RWPE1 (cell line): Measurements from ENCODE around the gene HMOX2.

ENCODE experiments used
- CTCF ChIA-PET: fragments of 350-600 bp; sonication (Branson Sonifier 250); formaldehyde crosslinking; extraction: SDS; loops from one replicate; lab custom pipeline; 2021; lab: Yijun Ruan, JAX
- POLR2A ChIA-PET: fragments of 400-600 bp; formaldehyde crosslinking; extraction: SDS; loops from one replicate; lab custom pipeline; 2020; ENCODE audit warnings: antibody characterized with exemption; ENCODE audit not compliant: low non-redundant PET; lab: Yijun Ruan, JAX
- DNase-seq: peaks from one replicate; pipeline ENCODE4 v3.0.0; 2012; ENCODE audit warnings: low spot score
- H3K27ac ChIP-seq: fragments of 450-650 bp; 2 replicates; pipeline ENCODE4 v1.5.1; 2017
- TF ChIP-seq, protein P1 (sequence below): fragments of 450-650 bp; conservative IDR thresholded peaks from 2 replicates; pipeline ENCODE4 v1.5.1; 2017; ENCODE audit warnings: low read depth, mild to moderate bottlenecking

The HMOX2 gene

GRCh38 chr16:4443986-4444385 lies 32.2 kb upstream of the HMOX2 start:
- H3K27ac ChIP-seq, result no peak overlapping the region
- CTCF ChIA-PET, result no interaction called here
- no peak for DNase-seq
- TF ChIP-seq, protein P1, sequence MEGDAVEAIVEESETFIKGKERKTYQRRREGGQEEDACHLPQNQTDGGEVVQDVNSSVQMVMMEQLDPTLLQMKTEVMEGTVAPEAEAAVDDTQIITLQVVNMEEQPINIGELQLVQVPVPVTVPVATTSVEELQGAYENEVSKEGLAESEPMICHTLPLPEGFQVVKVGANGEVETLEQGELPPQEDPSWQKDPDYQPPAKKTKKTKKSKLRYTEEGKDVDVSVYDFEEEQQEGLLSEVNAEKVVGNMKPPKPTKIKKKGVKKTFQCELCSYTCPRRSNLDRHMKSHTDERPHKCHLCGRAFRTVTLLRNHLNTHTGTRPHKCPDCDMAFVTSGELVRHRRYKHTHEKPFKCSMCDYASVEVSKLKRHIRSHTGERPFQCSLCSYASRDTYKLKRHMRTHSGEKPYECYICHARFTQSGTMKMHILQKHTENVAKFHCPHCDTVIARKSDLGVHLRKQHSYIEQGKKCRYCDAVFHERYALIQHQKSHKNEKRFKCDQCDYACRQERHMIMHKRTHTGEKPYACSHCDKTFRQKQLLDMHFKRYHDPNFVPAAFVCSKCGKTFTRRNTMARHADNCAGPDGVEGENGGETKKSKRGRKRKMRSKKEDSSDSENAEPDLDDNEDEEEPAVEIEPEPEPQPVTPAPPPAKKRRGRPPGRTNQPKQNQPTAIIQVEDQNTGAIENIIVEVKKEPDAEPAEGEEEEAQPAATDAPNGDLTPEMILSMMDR, result no peak
- POLR2A ChIA-PET, result no interaction called here

DNA sequence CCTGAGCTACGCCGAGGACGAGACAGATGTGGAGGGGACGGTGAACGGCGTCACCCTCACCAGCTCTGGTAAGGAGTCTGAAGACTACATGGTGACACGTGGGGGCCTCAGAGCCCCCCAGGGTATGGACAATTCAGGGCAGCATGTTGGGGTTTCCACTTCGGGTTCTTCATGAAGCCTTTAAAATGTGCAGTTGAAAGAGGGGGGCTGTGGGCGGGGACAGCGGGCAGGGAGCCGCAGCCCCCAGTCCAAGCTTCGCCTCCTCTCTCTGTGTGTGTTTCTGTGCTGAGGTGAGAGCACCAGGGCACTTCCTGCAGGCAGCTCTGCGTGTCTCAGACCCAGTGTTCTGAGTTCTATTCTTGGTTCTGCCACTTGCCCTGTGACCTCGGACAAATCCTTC lies 25.8 kb upstream of the HMOX2 start:
- TF ChIP-seq, protein P1, result no peak
- H3K27ac ChIP-seq, result peak overlapping the region; percentile 47
- no peak for DNase-seq
- CTCF ChIA-PET, result interaction anchor here (0.7 kb wide), 1 partner anchor 22 kb away, joined by 4 read pairs; no protein-coding TSS in a partner anchor
- POLR2A ChIA-PET, result interaction anchor here (0.6 kb wide), 1 partner anchor 314 kb away, joined by 3 read pairs; no protein-coding TSS in a partner anchor

DNA sequence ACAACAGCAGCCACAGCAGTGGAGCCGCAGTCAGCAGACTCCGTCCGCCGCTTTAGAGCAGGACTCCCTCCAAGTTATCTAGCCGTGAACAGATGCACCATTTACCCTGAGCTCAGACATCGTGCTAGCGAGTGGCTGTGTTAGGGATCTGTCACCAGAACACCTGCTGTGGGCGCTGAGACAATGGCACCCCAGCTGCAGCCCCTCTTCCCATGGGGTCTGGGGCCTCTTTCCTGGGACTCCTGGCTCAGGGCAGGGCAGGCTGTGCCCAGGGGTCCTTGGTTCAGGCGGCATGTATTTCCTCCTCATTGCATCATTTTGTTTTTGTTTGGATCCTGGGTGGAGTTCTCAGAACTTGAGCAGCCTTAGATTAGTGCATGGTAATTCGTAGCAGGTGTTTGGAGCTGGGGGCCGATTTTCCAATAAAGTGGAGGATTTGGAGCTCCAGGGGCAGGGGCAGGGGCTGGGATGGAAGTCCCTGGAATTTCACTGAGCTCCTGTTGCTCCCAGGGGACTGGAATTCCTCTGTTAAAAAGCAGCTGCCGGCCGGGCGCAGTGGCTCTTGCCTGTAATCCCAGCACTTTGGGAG lies 25.2 kb upstream of the HMOX2 start:
- ChIA-PET CTCF (interaction anchor here (0.6 to 0.7 kb wide), 2 partner anchors 13 to 21 kb away, joined by 4 to 7 read pairs; no protein-coding TSS in a partner anchor), POLR2A (interaction anchor here (0.6 to 0.9 kb wide), 3 partner anchors 10 to 313 kb away, joined by 3 to 4 read pairs (median 3); no protein-coding TSS in a partner anchor)
- TF ChIP-seq, protein P1, result no peak
- DNase-seq, result no peak
- peak overlapping the region; percentile 47 for H3K27ac ChIP-seq

- no peak overlapping the region for H3K27ac ChIP-seq
- TF ChIP-seq, protein P1, result no peak
- ChIA-PET POLR2A (interaction anchor here (0.7 kb wide), 1 partner anchor 199 kb away, joined by 4 read pairs; no protein-coding TSS in a partner anchor), CTCF (interaction anchor here (0.6 kb wide), 2 partner anchors 48 to 55 kb away, joined by 3 to 9 read pairs; no protein-coding TSS in a partner anchor)
- DNase-seq, result no peak
Observed at GRCh38 chr16:4452674-4453073, 23.5 kb upstream of the HMOX2 start.

DNA sequence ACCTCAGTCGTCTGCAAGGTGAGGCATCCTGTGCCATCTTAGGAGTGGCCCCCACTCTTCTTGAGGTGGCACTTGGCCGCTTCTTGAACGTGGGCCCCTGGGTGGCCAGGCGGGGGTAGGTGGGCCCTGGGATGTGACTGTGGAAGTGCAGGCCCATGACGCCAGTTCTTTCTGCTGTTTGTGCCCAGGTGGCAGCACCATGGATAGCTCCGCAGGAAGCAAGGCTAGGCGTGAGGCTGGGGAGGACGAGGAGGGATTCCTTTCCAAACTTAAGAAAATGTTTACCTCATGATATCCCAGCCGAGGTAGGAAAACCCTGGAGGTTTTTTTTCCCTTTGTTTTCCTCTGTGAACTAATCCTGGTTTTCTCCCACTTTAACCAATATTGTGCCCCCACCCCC lies 21.6 kb upstream of the HMOX2 start:
- TF ChIP-seq, protein P1, result no peak
- CTCF ChIA-PET, result no interaction called here
- no peak overlapping the region for H3K27ac ChIP-seq
- POLR2A ChIA-PET, result no interaction called here
- DNase-seq, result no peak

DNA sequence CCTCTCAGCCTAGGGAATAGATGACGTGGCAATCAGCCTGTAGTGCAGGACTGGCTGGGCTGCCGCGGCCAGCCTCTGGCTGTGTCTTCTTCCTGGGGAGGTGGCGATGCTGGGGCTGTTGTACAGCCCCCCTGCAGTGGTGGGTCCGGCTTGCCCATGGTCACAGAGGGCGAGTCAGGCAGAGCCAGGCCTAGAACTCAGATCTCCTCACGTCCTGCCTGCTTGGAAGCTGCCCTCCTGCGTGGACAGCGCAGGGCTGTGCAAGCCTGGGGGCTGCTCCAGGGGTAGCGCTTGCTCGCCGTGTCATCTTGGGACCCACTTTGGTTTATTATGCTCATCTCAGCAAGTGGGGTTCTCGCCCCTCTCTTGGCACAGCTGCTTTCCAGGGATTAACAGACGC lies 21.1 kb upstream of the HMOX2 start:
- no peak for DNase-seq
- H3K27ac ChIP-seq, result peak overlapping the region; percentile 31; the same call in 1 of the 2 replicates
- CTCF ChIA-PET, result no interaction called here
- POLR2A ChIA-PET, result no interaction called here
- TF ChIP-seq, protein P1, result no peak
